ENCODE measurements around the gene TRIP11.

TRIP11 gene

DNA sequence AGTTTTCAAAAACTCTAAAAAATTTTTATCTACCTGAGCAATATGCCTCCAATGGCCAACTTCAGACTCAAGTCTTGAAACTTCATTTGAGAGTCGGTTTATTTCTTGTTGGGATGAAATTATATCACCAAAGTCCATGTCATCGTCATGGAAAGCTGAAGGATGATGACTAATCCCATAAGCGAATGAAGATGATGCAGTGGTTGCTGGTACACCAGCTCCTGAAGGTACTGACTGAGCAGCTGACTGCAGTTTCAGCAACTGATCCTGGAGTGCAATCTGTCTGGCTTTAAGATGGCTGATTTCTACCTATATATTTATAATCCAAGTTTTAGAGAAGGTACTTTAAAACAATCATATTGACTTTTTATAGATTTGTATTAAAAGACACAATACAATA lies 18.3 kb downstream of the TRIP11 start:
- no peak overlapping the region for H3K9ac ChIP-seq (ENCODE audit: low read length)
- H3K4me1 ChIP-seq (ENCODE audit: insufficient read depth, low read length, severe bottlenecking), result no peaks in the 10 kb centered on the region
- H3K4me2 ChIP-seq (ENCODE audit: low read length), result no peak overlapping the region
- H3K27ac ChIP-seq (ENCODE audit: low read depth, low read length, poor library complexity, severe bottlenecking), result no peak overlapping the region
- no peaks in the 10 kb centered on the region for H3K27me3 ChIP-seq (ENCODE audit: insufficient read depth, low read length)
- H3F3A ChIP-seq (ENCODE audit: insufficient read depth, low read length), result no peaks in the 10 kb centered on the region
- H3K79me2 ChIP-seq (ENCODE audit: insufficient read depth, low read length), result no peaks in the 10 kb centered on the region
- H3K36me3 ChIP-seq (ENCODE audit: insufficient read depth, low read length), result peaks cover 45% of the 10 kb centered on the region
- H3K9me3 ChIP-seq (ENCODE audit: low read length), result no peaks in the 10 kb centered on the region
- no peak overlapping the region for H3K4me3 ChIP-seq (ENCODE audit: low read depth, low read length, poor library complexity, severe bottlenecking)
- no peaks in the 10 kb centered on the region for H4K20me1 ChIP-seq (ENCODE audit: insufficient read depth, low read length)
- no peaks in the 10 kb centered on the region for H3K9me2 ChIP-seq (ENCODE audit: low read depth, low read length)
- no peak for TF ChIP-seq EZH2 (IDR thresholded peaks at IDR 0.05; ENCODE audit: borderline replicate concordance, low read length)
- TF ChIP-seq, protein P1, sequence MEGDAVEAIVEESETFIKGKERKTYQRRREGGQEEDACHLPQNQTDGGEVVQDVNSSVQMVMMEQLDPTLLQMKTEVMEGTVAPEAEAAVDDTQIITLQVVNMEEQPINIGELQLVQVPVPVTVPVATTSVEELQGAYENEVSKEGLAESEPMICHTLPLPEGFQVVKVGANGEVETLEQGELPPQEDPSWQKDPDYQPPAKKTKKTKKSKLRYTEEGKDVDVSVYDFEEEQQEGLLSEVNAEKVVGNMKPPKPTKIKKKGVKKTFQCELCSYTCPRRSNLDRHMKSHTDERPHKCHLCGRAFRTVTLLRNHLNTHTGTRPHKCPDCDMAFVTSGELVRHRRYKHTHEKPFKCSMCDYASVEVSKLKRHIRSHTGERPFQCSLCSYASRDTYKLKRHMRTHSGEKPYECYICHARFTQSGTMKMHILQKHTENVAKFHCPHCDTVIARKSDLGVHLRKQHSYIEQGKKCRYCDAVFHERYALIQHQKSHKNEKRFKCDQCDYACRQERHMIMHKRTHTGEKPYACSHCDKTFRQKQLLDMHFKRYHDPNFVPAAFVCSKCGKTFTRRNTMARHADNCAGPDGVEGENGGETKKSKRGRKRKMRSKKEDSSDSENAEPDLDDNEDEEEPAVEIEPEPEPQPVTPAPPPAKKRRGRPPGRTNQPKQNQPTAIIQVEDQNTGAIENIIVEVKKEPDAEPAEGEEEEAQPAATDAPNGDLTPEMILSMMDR (IDR thresholded peaks at IDR 0.05; ENCODE audit: low read length), result no peak
- no peak overlapping the region for H2AFZ ChIP-seq (ENCODE audit: low read length)

DNA sequence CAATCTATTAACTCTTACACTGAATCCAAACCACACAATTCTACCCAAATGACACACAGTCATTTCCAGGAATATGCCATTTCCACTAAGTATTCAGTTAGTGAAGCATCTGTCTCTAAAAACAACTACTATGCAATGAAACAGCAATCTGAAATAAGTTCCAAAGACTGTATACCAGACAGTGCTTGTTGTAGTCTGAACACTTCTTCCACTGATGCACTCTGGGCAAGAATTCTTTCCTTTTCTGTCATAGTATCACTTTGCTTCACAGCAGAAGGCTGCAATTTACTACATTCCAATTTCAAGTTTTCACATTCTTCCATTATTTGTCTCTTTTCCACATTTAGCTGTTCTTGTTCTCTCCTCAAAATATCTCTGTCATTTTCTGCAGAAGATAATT lies 25.8 kb downstream of the TRIP11 start:
- TF ChIP-seq EZH2 (IDR thresholded peaks at IDR 0.05; ENCODE audit: borderline replicate concordance, low read length), result no peak
- TF ChIP-seq, protein P1 (IDR thresholded peaks at IDR 0.05; ENCODE audit: low read length), result no peak
- peaks cover 54% of the 10 kb centered on the region for H3K36me3 ChIP-seq (ENCODE audit: insufficient read depth, low read length)

DNA sequence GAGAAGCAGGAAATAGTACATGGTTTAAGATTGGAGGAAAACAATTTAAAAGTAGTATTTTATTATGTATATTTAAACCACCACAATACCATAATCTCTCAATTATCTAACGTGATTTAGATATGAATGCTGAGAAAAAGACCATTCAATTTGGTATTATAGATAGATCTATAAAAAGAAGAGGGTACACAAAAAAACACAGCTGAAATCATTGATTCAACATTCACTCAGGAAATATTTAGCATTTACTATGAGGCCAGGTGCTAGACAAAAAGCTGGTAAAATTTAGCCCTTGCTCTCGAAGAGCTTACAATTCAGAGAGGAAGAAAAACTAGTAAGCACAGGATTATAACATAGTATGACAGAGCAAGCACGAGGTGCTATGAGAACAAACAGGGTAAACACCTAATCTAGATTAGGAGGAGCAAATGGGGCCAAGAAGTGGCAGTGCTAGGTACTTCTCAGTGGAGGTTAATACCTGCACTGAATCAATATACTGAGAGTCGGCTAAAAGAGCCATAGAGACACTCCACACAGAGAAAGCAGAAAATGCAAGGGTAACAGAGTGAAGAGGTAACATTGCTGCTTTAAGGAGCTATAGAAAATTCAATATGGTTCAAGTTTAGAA lies 27.6 kb downstream of the TRIP11 start:
- Histone ChIP-seq H3F3A (ENCODE audit: insufficient read depth, low read length) (no peaks in the 10 kb centered on the region), H3K9ac (ENCODE audit: low read length) (no peak overlapping the region), H3K27me3 (ENCODE audit: insufficient read depth, low read length) (no peaks in the 10 kb centered on the region), H4K20me1 (ENCODE audit: insufficient read depth, low read length) (no peaks in the 10 kb centered on the region), H3K79me2 (ENCODE audit: insufficient read depth, low read length) (no peaks in the 10 kb centered on the region), H3K36me3 (ENCODE audit: insufficient read depth, low read length) (peaks cover 58% of the 10 kb centered on the region), H2AFZ (ENCODE audit: low read length) (no peak overlapping the region), H3K27ac (ENCODE audit: low read depth, low read length, poor library complexity, severe bottlenecking) (no peak overlapping the region), H3K9me2 (ENCODE audit: low read depth, low read length) (no peaks in the 10 kb centered on the region), H3K4me3 (ENCODE audit: low read depth, low read length, poor library complexity, severe bottlenecking) (no peak overlapping the region), H3K4me1 (ENCODE audit: insufficient read depth, low read length, severe bottlenecking) (no peaks in the 10 kb centered on the region), H3K4me2 (ENCODE audit: low read length) (no peak overlapping the region), H3K9me3 (ENCODE audit: low read length) (no peaks in the 10 kb centered on the region)
- TF ChIP-seq, protein P1 (IDR thresholded peaks at IDR 0.05; ENCODE audit: low read length), result no peak
- no peak for TF ChIP-seq EZH2 (IDR thresholded peaks at IDR 0.05; ENCODE audit: borderline replicate concordance, low read length)

More for the DNA sequence above, 25.8 kb downstream of the TRIP11 start:
- H3K79me2 ChIP-seq (ENCODE audit: insufficient read depth, low read length), result no peaks in the 10 kb centered on the region
- no peaks in the 10 kb centered on the region for H3K27me3 ChIP-seq (ENCODE audit: insufficient read depth, low read length)
- no peaks in the 10 kb centered on the region for H3K4me1 ChIP-seq (ENCODE audit: insufficient read depth, low read length, severe bottlenecking)
- H3K4me3 ChIP-seq (ENCODE audit: low read depth, low read length, poor library complexity, severe bottlenecking), result no peak overlapping the region
- H3K9ac ChIP-seq (ENCODE audit: low read length), result no peak overlapping the region
- no peak overlapping the region for H3K4me2 ChIP-seq (ENCODE audit: low read length)
- no peaks in the 10 kb centered on the region for H3K9me2 ChIP-seq (ENCODE audit: low read depth, low read length)
- no peaks in the 10 kb centered on the region for H3F3A ChIP-seq (ENCODE audit: insufficient read depth, low read length)
- H4K20me1 ChIP-seq (ENCODE audit: insufficient read depth, low read length), result no peaks in the 10 kb centered on the region
- H3K27ac ChIP-seq (ENCODE audit: low read depth, low read length, poor library complexity, severe bottlenecking), result no peak overlapping the region
- H2AFZ ChIP-seq (ENCODE audit: low read length), result no peak overlapping the region
- H3K9me3 ChIP-seq (ENCODE audit: low read length), result no peaks in the 10 kb centered on the region
